ENCODE measurements around the gene C5orf58. TPM values are rescaled to one million over a fixed set of nuclear protein-coding genes. Genes with fewer than 3 reads are reported as not detected.

C5orf58 gene
- polyA plus RNA-seq, 1 donor (not counting 4 experiments of a cell fraction or from before 2014, with no cell fraction given) = not detected

DNA sequence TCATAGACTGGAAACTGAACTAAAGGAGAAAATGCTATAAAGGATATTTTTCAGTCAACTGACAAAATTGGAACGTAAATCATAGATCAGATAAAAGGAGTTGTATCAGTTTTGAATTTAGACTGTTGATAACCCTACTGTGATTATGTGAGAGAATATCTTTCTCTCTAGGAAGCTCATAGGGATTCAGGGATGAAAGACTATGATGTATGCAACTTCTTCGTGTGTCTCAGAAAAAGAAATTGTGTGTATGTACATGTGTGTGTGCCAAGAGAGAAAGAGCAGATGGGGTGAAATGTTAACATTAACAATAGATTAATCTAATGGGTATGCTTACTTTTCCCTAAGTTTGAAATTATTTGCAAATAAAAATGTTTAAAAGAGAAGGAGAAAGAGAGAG is 30.7 kb upstream of the C5orf58 start:
- Histone ChIP-seq H3K36me3 (ENCODE audit: control insufficient read depth in 2 of 2, extremely low read depth in 1 of 2, insufficient read depth in 2 of 2, low read length in 2 of 2) (no peaks in the 10 kb centered on the region), H3K4me3 (ENCODE audit: control insufficient read depth in 2 of 3, extremely low read depth in 1 of 3, insufficient read depth in 2 of 3, low read depth in 1 of 3, low read length in 3 of 3) (no peak overlapping the region), H2AFZ (ENCODE audit: control insufficient read depth, low read length) (no peak overlapping the region), H3K9me1 (ENCODE audit: control insufficient read depth, extremely low read depth, insufficient read depth, low read length) (no peaks in the 10 kb centered on the region), H4K20me1 (ENCODE audit: control insufficient read depth, extremely low read depth, insufficient read depth, low read length) (no peaks in the 10 kb centered on the region), H3K9ac (ENCODE audit: control insufficient read depth, extremely low read depth, insufficient read depth, low read length) (no peak overlapping the region), H3K27me3 (ENCODE audit: control insufficient read depth, extremely low read depth, insufficient read depth, low read length) (no peaks in the 10 kb centered on the region), H3K27ac (ENCODE audit: control insufficient read depth, insufficient read depth, low read length) (no peak overlapping the region), H3K79me2 (ENCODE audit: control insufficient read depth, insufficient read depth, low read length) (no peaks in the 10 kb centered on the region), H3K9me3 (ENCODE audit: control insufficient read depth, low read depth, low read length) (no peaks in the 10 kb centered on the region), H3K4me2 (ENCODE audit: control insufficient read depth, extremely low read depth, insufficient read depth, low read depth, low read length) (no peak overlapping the region), H3K4me1 (ENCODE audit: control insufficient read depth, extremely low read depth, insufficient read depth, low read length) (no peaks in the 10 kb centered on the region)
- FAIRE-seq (no peak), DNase-seq (ENCODE audit: low read depth, low spot score) (no peak)
- TF ChIP-seq CTCF (optimal IDR thresholded peaks at IDR 0.05 in 1 of 3, IDR thresholded peaks at IDR 0.05 in 1 of 3, conservative IDR thresholded peaks at IDR 0.05 in 1 of 3; ENCODE audit: extremely low read depth in 1 of 3, insufficient read depth in 2 of 3, low read length in 3 of 3) (no peak), EZH2 (IDR thresholded peaks at IDR 0.05; ENCODE audit: low read length) (no peak)
- dilution Hi-C loops (cut with MboI; ENCODE audit: extremely low pct_ligation_motif_present, low sequenced_read_pairs) = no loop called here

- no peaks in the 10 kb centered on the region for H3K27me3 ChIP-seq (ENCODE audit: control insufficient read depth, extremely low read depth, insufficient read depth, low read length)
- no peaks in the 10 kb centered on the region for H3K36me3 ChIP-seq (ENCODE audit: control insufficient read depth in 2 of 2, extremely low read depth in 1 of 2, insufficient read depth in 2 of 2, low read length in 2 of 2)
- TF ChIP-seq CTCF (optimal IDR thresholded peaks at IDR 0.05 in 1 of 3, IDR thresholded peaks at IDR 0.05 in 1 of 3, conservative IDR thresholded peaks at IDR 0.05 in 1 of 3; ENCODE audit: extremely low read depth in 1 of 3, insufficient read depth in 2 of 3, low read length in 3 of 3) (no peak), EZH2 (IDR thresholded peaks at IDR 0.05; ENCODE audit: low read length) (no peak)
- H3K9ac ChIP-seq (ENCODE audit: control insufficient read depth, extremely low read depth, insufficient read depth, low read length) = no peak overlapping the region
- no peaks in the 10 kb centered on the region for H3K9me3 ChIP-seq (ENCODE audit: control insufficient read depth, low read depth, low read length)
- no peak overlapping the region for H3K4me2 ChIP-seq (ENCODE audit: control insufficient read depth, extremely low read depth, insufficient read depth, low read depth, low read length)
- H3K4me3 ChIP-seq (ENCODE audit: control insufficient read depth in 2 of 3, extremely low read depth in 1 of 3, insufficient read depth in 2 of 3, low read depth in 1 of 3, low read length in 3 of 3) = no peak overlapping the region
- FAIRE-seq = no peak
- dilution Hi-C loops (cut with MboI; ENCODE audit: extremely low pct_ligation_motif_present, low sequenced_read_pairs) = no loop called here
- no peak overlapping the region for H3K27ac ChIP-seq (ENCODE audit: control insufficient read depth, insufficient read depth, low read length)
- H3K4me1 ChIP-seq (ENCODE audit: control insufficient read depth, extremely low read depth, insufficient read depth, low read length) = no peaks in the 10 kb centered on the region
- no peak for DNase-seq (ENCODE audit: low read depth, low spot score)
- H4K20me1 ChIP-seq (ENCODE audit: control insufficient read depth, extremely low read depth, insufficient read depth, low read length) = no peaks in the 10 kb centered on the region
- no peaks in the 10 kb centered on the region for H3K79me2 ChIP-seq (ENCODE audit: control insufficient read depth, insufficient read depth, low read length)
- no peaks in the 10 kb centered on the region for H3K9me1 ChIP-seq (ENCODE audit: control insufficient read depth, extremely low read depth, insufficient read depth, low read length)
- H2AFZ ChIP-seq (ENCODE audit: control insufficient read depth, low read length) = no peak overlapping the region
These were observed 28.6 kb upstream of the C5orf58 start for GRCh38 chr5:170204202-170204601.

Data from keratinocyte (primary cell).